Measurements from ENCODE around the gene KBTBD8. TPM values are rescaled to one million over a fixed set of nuclear protein-coding genes. Genes with fewer than 3 reads are reported as not detected.

The KBTBD8 gene
- total and polyA plus RNA-seq, 2 of the 13 experiments (the other 11 are each of a cell fraction or from before 2014, with no cell fraction given), result 1.1 to 7.6 TPM

- peaks cover 0 to 3% of the 10 kb centered on the region in 2 experiments; a peak in 1 of 5 replicates for H3K27me3 ChIP-seq (ENCODE audit: control insufficient read depth in 1 of 2, insufficient read depth in 2 of 2, low read length in 2 of 2)
- TF ChIP-seq JUN (CRISPR knock-in tag; IDR thresholded peaks at IDR 0.05), result no peak
- TF ChIP-seq ZNF496 (CRISPR knock-in tag; IDR thresholded peaks at IDR 0.05; ENCODE audit: insufficient replicate concordance), result no peak
- TF ChIP-seq ZNF776 (CRISPR knock-in tag; IDR thresholded peaks at IDR 0.05), result no peak
- TF ChIP-seq ZNF407 (CRISPR knock-in tag; IDR thresholded peaks at IDR 0.05; ENCODE audit: not compliant biosample characterization), result no peak
- no peak for TF ChIP-seq LBX2 (CRISPR knock-in tag; IDR thresholded peaks at IDR 0.05; ENCODE audit: borderline replicate concordance)
- no peak for TF ChIP-seq ZNF234 (CRISPR knock-in tag; conservative IDR thresholded peaks at IDR 0.05)
- TF ChIP-seq ZBTB3 (CRISPR knock-in tag; IDR thresholded peaks at IDR 0.05; ENCODE audit: borderline replicate concordance, low read depth), result no peak
- TF ChIP-seq ZBTB7A (CRISPR knock-in tag; IDR thresholded peaks at IDR 0.05), result no peak
- no peak for TF ChIP-seq NR3C1 (CRISPR knock-in tag; IDR thresholded peaks at IDR 0.05)
- no peak for TF ChIP-seq HOXA3 (CRISPR knock-in tag; IDR thresholded peaks at IDR 0.05)
- no peak for TF ChIP-seq MTA3 (CRISPR knock-in tag; IDR thresholded peaks at IDR 0.05)
- TF ChIP-seq TCF7L2 (IDR thresholded peaks at IDR 0.05; ENCODE audit: low read depth, low read length), result no peak
- no peak for TF ChIP-seq ZNF101 (CRISPR knock-in tag; IDR thresholded peaks at IDR 0.05; ENCODE audit: borderline replicate concordance, low read depth)
- no peak for TF ChIP-seq CEBPG (CRISPR knock-in tag; IDR thresholded peaks at IDR 0.05)
- TF ChIP-seq HDAC6 (IDR thresholded peaks at IDR 0.05; ENCODE audit: low read depth, low read length), result no peak
- TF ChIP-seq HOXA7 (CRISPR knock-in tag; IDR thresholded peaks at IDR 0.05), result no peak
- no peak for TF ChIP-seq SIX1 (CRISPR knock-in tag; IDR thresholded peaks at IDR 0.05; ENCODE audit: borderline replicate concordance)
Measured at GRCh38 chr3:66962664-66963063, 35.4 kb upstream of the KBTBD8 start.

More at GRCh38 chr3:66962664-66963063, 35.4 kb upstream of the KBTBD8 start:
- ChIA-PET POLR2A (no interaction called here), CTCF (ENCODE audit: low intra/inter-chr PET ratio, low total read pairs) (no interaction called here)
- no TSS peak for BruUV-seq (replicated peaks)
- FAIRE-seq (no peak), DNase-seq (ENCODE audit: low spot score) (no peak), ATAC-seq (no peak)
- no peaks in the 10 kb centered on the region for H4K20me1 ChIP-seq (ENCODE audit: insufficient read depth, low read length)
- H3K4me1 ChIP-seq (ENCODE audit: insufficient read depth, low read length), result no peaks in the 10 kb centered on the region
- no peaks in the 10 kb centered on the region for H3K36me3 ChIP-seq (replicated peaks in 1 of 2; ENCODE audit: control insufficient read depth in 1 of 2, insufficient read depth in 2 of 2, low read length in 2 of 2)
- no peak overlapping the region for H3K9ac ChIP-seq (ENCODE audit: insufficient read depth, low read depth, low read length)
- WGBS (ENCODE audit: low lambda C conversion rate), result 3% methylated on average over 3 of the region's 3 CpGs
- intact Hi-C loops (cut with micrococcal nuclease; ENCODE audit: unreplicated experiment) (no loop called here), in situ Hi-C loops (cut with HindIII; ENCODE audit: extremely low pct_ligation_motif_present, low pct_unique_long_range_greater_than_20kb) (loop anchor here (25.0 kb wide), 1 partner anchor 400 kb away; no protein-coding TSS in a partner anchor)
- no peaks in the 10 kb centered on the region for H3K9me3 ChIP-seq (ENCODE audit: low read length)
- no peaks in the 10 kb centered on the region for H3K79me2 ChIP-seq (ENCODE audit: insufficient read depth, low read length)
- no peak overlapping the region for H3K27ac ChIP-seq (ENCODE audit: extremely low read length, insufficient read depth, low read length)
- H3K4me3 ChIP-seq (replicated peaks in 1 of 3; ENCODE audit: insufficient read depth in 1 of 3, low read depth in 2 of 3, low read length in 3 of 3), result no peak overlapping the region
- H2AFZ ChIP-seq (ENCODE audit: low read length), result no peak overlapping the region
- no peak overlapping the region for H3K4me2 ChIP-seq (ENCODE audit: low read depth, low read length)

Data from HepG2 (cell line).